Epithelial cell of esophagus (primary cell): ENCODE data around the gene CISH.

Experiments
- DNase-seq: peaks from one replicate; pipeline ENCODE4 v3.0.0; 2010; ENCODE audit warnings: low read depth
- H3K4me3 ChIP-seq: 2 replicates; pipeline ENCODE4 v1.5.1; 2011; ENCODE audit warnings: mild to moderate bottlenecking, low read length, control low read depth
- TF ChIP-seq, protein P1 (sequence below): IDR thresholded peaks from 2 replicates; pipeline ENCODE4 v1.5.1; 2011; ENCODE audit warnings: low read depth, mild to moderate bottlenecking, low read length, control low read depth, inconsistent platforms; ENCODE audit not compliant: insufficient read depth; ENCODE audit errors: missing control alignments

The CISH gene

DNA sequence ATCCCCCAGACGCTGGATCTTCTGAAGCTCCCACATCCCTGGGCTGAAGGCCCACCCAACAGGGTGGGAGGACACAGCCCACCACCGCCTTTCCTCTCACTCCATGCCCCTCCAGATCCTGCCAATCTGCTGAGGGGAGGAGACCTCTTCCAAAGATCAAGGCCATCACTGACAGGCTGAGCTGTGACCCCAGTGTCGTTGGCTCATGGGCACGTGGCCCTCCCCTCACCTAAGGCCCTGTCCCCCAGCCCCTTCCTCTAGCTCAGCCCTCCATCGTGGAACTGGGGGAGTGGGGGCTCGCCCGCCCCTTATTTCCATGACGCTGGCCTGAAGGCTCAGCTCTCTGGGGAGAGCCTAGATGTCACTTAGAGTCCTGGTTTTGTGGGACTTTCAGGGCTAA is 54.5 kb downstream of the CISH start:
- DNase-seq, result no peak
- H3K4me3 ChIP-seq, result no peak overlapping the region
- TF ChIP-seq, protein P1, sequence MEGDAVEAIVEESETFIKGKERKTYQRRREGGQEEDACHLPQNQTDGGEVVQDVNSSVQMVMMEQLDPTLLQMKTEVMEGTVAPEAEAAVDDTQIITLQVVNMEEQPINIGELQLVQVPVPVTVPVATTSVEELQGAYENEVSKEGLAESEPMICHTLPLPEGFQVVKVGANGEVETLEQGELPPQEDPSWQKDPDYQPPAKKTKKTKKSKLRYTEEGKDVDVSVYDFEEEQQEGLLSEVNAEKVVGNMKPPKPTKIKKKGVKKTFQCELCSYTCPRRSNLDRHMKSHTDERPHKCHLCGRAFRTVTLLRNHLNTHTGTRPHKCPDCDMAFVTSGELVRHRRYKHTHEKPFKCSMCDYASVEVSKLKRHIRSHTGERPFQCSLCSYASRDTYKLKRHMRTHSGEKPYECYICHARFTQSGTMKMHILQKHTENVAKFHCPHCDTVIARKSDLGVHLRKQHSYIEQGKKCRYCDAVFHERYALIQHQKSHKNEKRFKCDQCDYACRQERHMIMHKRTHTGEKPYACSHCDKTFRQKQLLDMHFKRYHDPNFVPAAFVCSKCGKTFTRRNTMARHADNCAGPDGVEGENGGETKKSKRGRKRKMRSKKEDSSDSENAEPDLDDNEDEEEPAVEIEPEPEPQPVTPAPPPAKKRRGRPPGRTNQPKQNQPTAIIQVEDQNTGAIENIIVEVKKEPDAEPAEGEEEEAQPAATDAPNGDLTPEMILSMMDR, result no peak
